HG03066 (cell line): Measurements from ENCODE around the gene EPS8.

Experiments used
- ATAC-seq: cut with Tn5 transposase; IDR thresholded peaks from one replicate; pipeline ENCODE4 v1.9.1; 2021; ENCODE audit warnings: low read depth; ENCODE audit not compliant: unreplicated experiment

Gene EPS8

GRCh38 chr12:15698377-15698871 lies 90.8 kb downstream of the EPS8 start:
- ATAC-seq: no peak

- ATAC-seq: no peak
Observed at GRCh38 chr12:15697201-15697600, 92.0 kb downstream of the EPS8 start.

GRCh38 chr12:15693228-15693911 lies 95.8 kb downstream of the EPS8 start:
- no peak for ATAC-seq

- no peak for ATAC-seq
Observed at GRCh38 chr12:15691388-15691787, 97.8 kb downstream of the EPS8 start.

GRCh38 chr12:15690320-15690719 lies 98.9 kb downstream of the EPS8 start:
- ATAC-seq: no peak

- ATAC-seq: no peak
Observed at GRCh38 chr12:15689751-15690191, 99.4 kb downstream of the EPS8 start.

- ATAC-seq: no peak
Observed at GRCh38 chr12:15688838-15689625, 100.2 kb downstream of the EPS8 start.

GRCh38 chr12:15688202-15688736 lies 100.9 kb downstream of the EPS8 start:
- ATAC-seq: no peak

- ATAC-seq: no peak
Observed at GRCh38 chr12:15687583-15687982, 101.6 kb downstream of the EPS8 start.

- ATAC-seq: no peak
Observed at GRCh38 chr12:15684896-15685658, 104.1 kb downstream of the EPS8 start.

- ATAC-seq: no peak
Observed at GRCh38 chr12:15682826-15683225, 106.4 kb downstream of the EPS8 start.

- ATAC-seq: no peak
Observed at GRCh38 chr12:15679151-15679550, 110.0 kb downstream of the EPS8 start.

- ATAC-seq: no peak
Observed at GRCh38 chr12:15677726-15678201, 111.4 kb downstream of the EPS8 start.

GRCh38 chr12:15677228-15677627 lies 112.0 kb downstream of the EPS8 start:
- ATAC-seq: no peak

GRCh38 chr12:15672671-15673270 lies 116.4 kb downstream of the EPS8 start:
- ATAC-seq: no peak

- no peak for ATAC-seq
Observed at GRCh38 chr12:15670756-15671155, 118.4 kb downstream of the EPS8 start.

- ATAC-seq: no peak
Observed at GRCh38 chr12:15669256-15669948, 119.8 kb downstream of the EPS8 start.

GRCh38 chr12:15664491-15664890 lies 124.7 kb downstream of the EPS8 start:
- ATAC-seq: no peak

GRCh38 chr12:15662983-15663659 lies 126.1 kb downstream of the EPS8 start:
- ATAC-seq: no peak
